Measurements from ENCODE around the gene SELENOI. TPM values are rescaled to one million over a fixed set of nuclear protein-coding genes. Genes with fewer than 3 reads are reported as not detected.

The SELENOI gene
- total and polyA plus RNA-seq, 9 donors = 2.5 to 23.7 (median 13.4) TPM

DNA sequence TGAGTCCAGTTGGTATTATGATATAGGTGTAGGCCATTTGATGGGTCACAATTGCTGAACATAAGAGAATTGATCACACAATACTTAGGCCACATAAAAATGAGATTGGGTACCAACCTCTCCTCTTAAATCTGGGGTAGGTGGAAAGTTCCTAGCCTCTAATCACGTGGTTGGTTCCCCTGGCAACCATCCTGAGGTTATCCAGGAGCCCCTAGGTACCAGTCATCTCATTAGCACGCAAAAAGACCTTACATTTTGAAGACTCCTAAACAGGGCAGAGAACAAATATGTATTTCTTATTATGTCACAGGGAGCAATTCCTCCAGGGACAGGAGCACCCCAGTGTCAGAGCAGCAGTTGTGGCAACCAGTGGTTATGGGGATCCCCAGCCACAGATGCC is 12.7 kb upstream of the SELENOI start:
- Histone ChIP-seq H3K4me3 (no peak overlapping the region), H3K36me3 (no peaks in the 10 kb centered on the region), H3K9me3 (no peaks in the 10 kb centered on the region), H3K27me3 (no peaks in the 10 kb centered on the region), H3K27ac (no peak overlapping the region), H3K4me1 (ENCODE audit: insufficient read depth) (no peaks in the 10 kb centered on the region)
- DNase-seq = no peak
- intact Hi-C loops (cut with DNase I) = no loop called here
- TF ChIP-seq POLR2A (IDR thresholded peaks at IDR 0.05) = no peak
- 24 to 46% (median 26%) methylated on average over 2 of the region's 2 CpGs for WGBS, 3 donors

DNA sequence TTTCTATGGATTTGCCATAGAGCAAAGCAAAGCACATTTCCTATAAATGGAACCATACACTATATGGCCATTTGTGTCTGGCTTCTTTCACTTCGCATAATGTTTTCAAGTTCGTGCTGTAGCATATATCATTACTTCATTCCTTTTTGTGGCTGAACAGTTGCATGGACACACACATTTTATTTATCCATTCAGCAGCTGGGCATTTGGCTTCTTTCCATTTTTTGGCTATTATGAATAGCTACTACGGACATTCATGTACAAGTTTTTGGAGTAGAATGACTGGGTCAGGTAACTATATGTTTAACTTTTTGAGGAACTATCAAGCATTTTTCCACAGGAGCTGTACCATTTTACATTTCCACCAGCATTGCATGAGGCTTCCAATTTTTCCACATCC is 10.7 kb upstream of the SELENOI start:
- intact Hi-C loops (cut with DNase I) = no loop called here

DNA sequence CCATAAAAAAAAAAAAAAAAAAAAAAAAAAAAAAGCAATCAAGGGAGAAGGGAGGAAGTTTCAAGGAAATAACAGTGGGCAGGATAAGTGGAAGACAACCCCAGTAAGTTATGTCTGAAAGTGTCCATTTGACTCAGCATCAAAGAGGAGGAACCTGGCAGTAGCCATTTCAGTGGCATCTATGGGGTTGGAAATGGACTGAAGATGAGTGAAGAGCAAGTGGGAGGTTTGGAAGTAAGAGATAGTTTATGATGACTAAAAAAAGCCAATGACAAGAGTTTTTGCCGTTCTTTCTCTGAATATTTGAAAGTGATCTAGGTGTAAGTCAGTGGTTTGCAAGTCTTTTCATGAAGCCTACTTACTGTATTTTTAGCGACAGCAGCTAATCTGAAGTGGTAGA is 9.2 kb upstream of the SELENOI start:
- intact Hi-C loops (cut with DNase I) = no loop called here
- Histone ChIP-seq H3K27ac (no peak overlapping the region), H3K27me3 (no peaks in the 10 kb centered on the region), H3K4me1 (ENCODE audit: insufficient read depth) (no peaks in the 10 kb centered on the region), H3K9me3 (no peaks in the 10 kb centered on the region), H3K4me3 (no peak overlapping the region), H3K36me3 (no peaks in the 10 kb centered on the region)
- WGBS, 3 donors = 90 to 92% (median 91%) methylated on average over 2 of the region's 2 CpGs
- TF ChIP-seq, protein P1, sequence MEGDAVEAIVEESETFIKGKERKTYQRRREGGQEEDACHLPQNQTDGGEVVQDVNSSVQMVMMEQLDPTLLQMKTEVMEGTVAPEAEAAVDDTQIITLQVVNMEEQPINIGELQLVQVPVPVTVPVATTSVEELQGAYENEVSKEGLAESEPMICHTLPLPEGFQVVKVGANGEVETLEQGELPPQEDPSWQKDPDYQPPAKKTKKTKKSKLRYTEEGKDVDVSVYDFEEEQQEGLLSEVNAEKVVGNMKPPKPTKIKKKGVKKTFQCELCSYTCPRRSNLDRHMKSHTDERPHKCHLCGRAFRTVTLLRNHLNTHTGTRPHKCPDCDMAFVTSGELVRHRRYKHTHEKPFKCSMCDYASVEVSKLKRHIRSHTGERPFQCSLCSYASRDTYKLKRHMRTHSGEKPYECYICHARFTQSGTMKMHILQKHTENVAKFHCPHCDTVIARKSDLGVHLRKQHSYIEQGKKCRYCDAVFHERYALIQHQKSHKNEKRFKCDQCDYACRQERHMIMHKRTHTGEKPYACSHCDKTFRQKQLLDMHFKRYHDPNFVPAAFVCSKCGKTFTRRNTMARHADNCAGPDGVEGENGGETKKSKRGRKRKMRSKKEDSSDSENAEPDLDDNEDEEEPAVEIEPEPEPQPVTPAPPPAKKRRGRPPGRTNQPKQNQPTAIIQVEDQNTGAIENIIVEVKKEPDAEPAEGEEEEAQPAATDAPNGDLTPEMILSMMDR (IDR thresholded peaks at IDR 0.05) = no peak
- TF ChIP-seq EP300 (IDR thresholded peaks at IDR 0.05) (no peak), POLR2A (IDR thresholded peaks at IDR 0.05) (no peak)
- DNase-seq = no peak

More for the DNA sequence above, 10.7 kb upstream of the SELENOI start:
- TF ChIP-seq POLR2A (IDR thresholded peaks at IDR 0.05) (no peak), EP300 (IDR thresholded peaks at IDR 0.05) (no peak)
- TF ChIP-seq, protein P1 (IDR thresholded peaks at IDR 0.05) = no peak
- no peaks in the 10 kb centered on the region for H3K4me1 ChIP-seq (ENCODE audit: insufficient read depth)
- DNase-seq = no peak
- H3K9me3 ChIP-seq = no peaks in the 10 kb centered on the region
- no peak overlapping the region for H3K4me3 ChIP-seq
- no peak overlapping the region for H3K27ac ChIP-seq
- H3K27me3 ChIP-seq = no peaks in the 10 kb centered on the region
- WGBS, 3 donors = 17 to 66% (median 37%) methylated on average over 3 of the region's 3 CpGs
- H3K36me3 ChIP-seq = no peaks in the 10 kb centered on the region

DNA sequence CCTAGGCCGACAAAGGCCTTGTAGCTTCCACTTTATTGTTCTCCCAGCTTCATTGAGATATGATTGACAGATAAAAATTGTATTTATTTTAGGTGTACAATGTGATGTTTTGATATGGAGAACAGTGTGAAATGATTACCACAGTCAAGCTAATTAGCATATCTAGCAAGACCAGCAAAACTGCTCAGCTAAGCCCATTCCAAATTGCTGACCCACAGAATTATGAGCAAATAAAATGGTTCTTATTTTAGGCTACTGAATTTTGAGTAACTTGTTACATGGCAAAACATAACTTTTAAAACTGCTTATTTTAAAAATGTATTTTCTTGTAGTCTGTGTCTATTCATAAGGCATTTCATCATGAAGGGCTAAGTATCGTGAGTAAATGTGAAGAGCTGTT is 8.6 kb upstream of the SELENOI start:
- intact Hi-C loops (cut with DNase I) = no loop called here
- no peak for DNase-seq
- Histone ChIP-seq H3K27me3 (no peaks in the 10 kb centered on the region), H3K36me3 (no peaks in the 10 kb centered on the region), H3K27ac (no peak overlapping the region), H3K4me1 (ENCODE audit: insufficient read depth) (no peaks in the 10 kb centered on the region), H3K4me3 (no peak overlapping the region), H3K9me3 (no peaks in the 10 kb centered on the region)
- no peak for TF ChIP-seq POLR2A (IDR thresholded peaks at IDR 0.05)
- TF ChIP-seq EP300 (IDR thresholded peaks at IDR 0.05) = no peak
- TF ChIP-seq, protein P1 (IDR thresholded peaks at IDR 0.05) = no peak
- WGBS, 3 donors = 91 to 97% (median 92%) methylated on average over 2 of the region's 2 CpGs

DNA sequence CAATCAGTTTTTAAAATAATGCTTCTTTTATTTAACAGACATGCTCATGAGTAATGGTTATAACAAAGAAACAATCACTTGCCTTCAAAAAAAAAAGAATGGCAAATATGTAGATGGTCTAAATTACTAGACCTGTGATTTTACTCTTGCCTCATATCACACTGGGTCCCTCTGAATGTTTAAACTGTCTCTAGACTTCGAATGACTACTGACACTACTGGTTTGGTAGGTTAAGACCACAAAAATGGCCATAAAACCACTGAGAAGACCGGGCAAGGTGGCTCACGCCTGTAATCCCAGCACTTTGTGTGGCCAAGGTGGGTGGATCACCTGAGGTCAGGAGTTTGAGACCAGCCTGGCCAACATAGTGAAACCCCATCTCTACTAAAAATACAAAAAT is 5.1 kb upstream of the SELENOI start:
- Histone ChIP-seq H3K27ac (no peak overlapping the region), H3K27me3 (no peaks in the 10 kb centered on the region), H3K9me3 (no peaks in the 10 kb centered on the region), H3K36me3 (no peaks in the 10 kb centered on the region), H3K4me3 (no peak overlapping the region), H3K4me1 (ENCODE audit: insufficient read depth) (peaks cover 7% of the 10 kb centered on the region)
- TF ChIP-seq, protein P1 (IDR thresholded peaks at IDR 0.05) = no peak
- TF ChIP-seq EP300 (IDR thresholded peaks at IDR 0.05) (no peak), POLR2A (IDR thresholded peaks at IDR 0.05) (no peak)
- 87 to 91% (median 91%) methylated on average over 3 of the region's 3 CpGs for WGBS, 3 donors
- intact Hi-C loops (cut with DNase I) = no loop called here
- no peak for DNase-seq
